MCF 10A (cell line): Measurements from ENCODE around the gene KITLG. TPM values are rescaled to one million over a fixed set of nuclear protein-coding genes. Genes with fewer than 3 reads are reported as not detected.
A peak's percentile ranks its signal among the peaks of the same experiment; 100 is the strongest.
"Not testable (repeated sequence)": the region's sequence is repeated elsewhere in the genome, so short reads cannot be mapped to it uniquely, and the experiment has no call there.

Experiments used
- Bru-seq: library from RNA; stranded (reverse); fragments of 400-500 nt; gene quantifications from one replicate; lab custom pipeline; 2021; lab: Mats Ljungman, UMichigan
- BruChase-seq, 2 experiments: library from RNA; stranded (reverse); fragments of 400-500 nt; gene quantifications; one replicate each; lab custom pipeline; 2021; lab: Mats Ljungman, UMichigan
- BruUV-seq: library from RNA; stranded (reverse); fragments of 400-500 nt; replicated peaks from 2 replicates; lab custom pipeline; 2021; lab: Mats Ljungman, UMichigan
- CTCF ChIA-PET: fragments of 300-600 bp; sonication (Branson Sonifier 250); formaldehyde crosslinking; extraction: SDS; loops from one replicate; lab custom pipeline; 2021; ENCODE audit warnings: antibody characterized with exemption, inconsistent platforms; lab: Yijun Ruan, JAX
- POLR2A ChIA-PET: fragments of 300-600, 350-650 bp; sonication (Branson Sonifier 250); formaldehyde crosslinking; extraction: SDS; loops from one replicate; lab custom pipeline; 2020; ENCODE audit warnings: antibody characterized with exemption, inconsistent platforms; lab: Yijun Ruan, JAX
- DNase-seq: peaks from one replicate; pipeline ENCODE4 v3.0.0-alpha.2; 2018; ENCODE audit not compliant: unreplicated experiment
- H3K27ac Mint-ChIP-seq: one replicate; pipeline ENCODE4 v1.8.0; 2022; ENCODE audit warnings: mild to moderate bottlenecking, low read depth, mixed read lengths; ENCODE audit not compliant: unreplicated experiment
- H3K27me3 Mint-ChIP-seq: one replicate; pipeline ENCODE4 v1.8.0; 2022; ENCODE audit warnings: mixed read lengths; ENCODE audit not compliant: insufficient read depth, unreplicated experiment
- H3K36me3 Mint-ChIP-seq: one replicate; pipeline ENCODE4 v1.8.0; 2022; ENCODE audit warnings: mild to moderate bottlenecking, moderate library complexity, mixed read lengths; ENCODE audit not compliant: insufficient read depth, unreplicated experiment
- H3K4me1 Mint-ChIP-seq: one replicate; pipeline ENCODE4 v1.8.0; 2022; ENCODE audit warnings: mixed read lengths; ENCODE audit not compliant: insufficient read depth, unreplicated experiment
- H3K4me3 Mint-ChIP-seq: one replicate; pipeline ENCODE4 v1.8.0; 2022; ENCODE audit warnings: mild to moderate bottlenecking, moderate library complexity, mixed read lengths; ENCODE audit not compliant: unreplicated experiment
- H3K9me3 Mint-ChIP-seq: one replicate; pipeline ENCODE4 v1.8.0; 2022; ENCODE audit warnings: mixed read lengths; ENCODE audit not compliant: unreplicated experiment
- intact Hi-C: fragments of 100-400 bp; cut with micrococcal nuclease; formaldehyde crosslinking; loops from 2 replicates; pipeline ENCODE4 v1.14.1; 2022
- long read RNA-seq: library from polyadenylated mRNA; stranded (forward); transcript quantifications from one replicate; pipeline ENCODE4 v2.0.0, GENCODE V29; 2022
- total RNA-seq: library from RNA; stranded (reverse); gene quantifications from 2 replicates; pipeline ENCODE4 v1.2.3, GENCODE V29; 2022
- TF ChIP-seq, protein P1 (sequence below): fragments of 200-600 bp; IDR thresholded peaks from one replicate; pipeline ENCODE4 v1.8.0; 2022; ENCODE audit warnings: antibody characterized with exemption, mild to moderate bottlenecking; ENCODE audit not compliant: unreplicated experiment

KITLG gene
- 3.9 and 4.8 TPM in 2 replicates for total RNA-seq
- Bru-seq, nascent RNA = percentile 51 among the genes with signal in this experiment
- BruChase-seq, experiment 1, labeled RNA remaining after a 6-hour chase = percentile 51 among the genes with signal in this experiment
- percentile 47 among the genes with signal in this experiment for BruChase-seq, experiment 2, labeled RNA remaining after a 2-hour chase
- long read RNA-seq, full-length matches to known transcripts = 4 of 8 reads
- long read RNA-seq, partial matches to known transcripts = 0 of 8 reads
- long read RNA-seq, other reads (novel, unspliced or antisense) = 4 of 8 reads

DNA sequence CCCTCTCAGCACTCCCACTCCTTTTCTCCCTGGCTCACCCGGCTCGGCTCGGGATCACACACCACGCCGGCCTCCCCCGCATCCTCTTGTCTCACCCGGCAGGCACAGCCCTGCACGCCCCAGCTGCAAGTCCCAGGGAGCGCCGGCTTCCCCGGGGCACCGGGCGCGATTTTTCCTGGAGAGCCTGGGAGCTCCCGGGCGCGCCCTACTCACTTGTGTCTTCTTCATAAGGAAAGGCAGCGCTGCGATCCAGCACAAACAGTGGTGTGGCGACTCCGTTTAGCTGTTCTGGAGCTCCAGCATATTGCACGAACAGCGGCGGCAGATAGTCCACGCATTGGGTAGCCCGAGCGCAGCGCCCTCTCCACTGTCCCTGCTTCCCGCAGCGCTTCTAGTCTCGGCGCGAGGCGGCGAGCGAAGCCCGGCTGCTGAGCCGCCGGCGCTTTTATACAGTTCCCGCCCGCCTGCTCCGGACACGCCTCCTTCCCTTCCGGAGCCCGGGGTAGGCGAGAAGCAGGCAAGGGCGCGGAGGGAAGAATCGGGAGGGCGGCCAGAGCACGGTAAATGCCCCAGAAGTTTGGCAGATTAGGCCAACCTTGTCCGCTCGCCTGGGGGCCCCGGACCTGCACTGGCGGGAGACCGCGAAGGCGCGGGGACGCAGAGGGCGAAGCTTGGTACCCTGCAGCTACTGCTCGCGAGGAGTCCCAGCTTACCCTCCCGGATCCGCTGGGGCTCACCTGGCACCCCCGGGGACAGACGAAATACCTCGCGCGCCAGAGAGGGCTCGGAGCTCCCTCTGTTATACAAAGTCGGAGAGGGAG lies at the start of gene KITLG:
KITLG (minus strand) TSS at position 421 of the 821 bp plus-strand sequence; CDS start at position 228, 193 bp downstream.
- Mint-ChIP-seq H3K4me3 (peak within 1 kb of the TSS; percentile 90), H3K9me3 (no peaks in the 10 kb centered on the region), H3K36me3 (peaks cover 6% of the 10 kb centered on the region), H3K4me1 (peaks cover 12% of the 10 kb centered on the region), H3K27ac (peak within 1 kb of the TSS; percentile 76), H3K27me3 (no peaks in the 10 kb centered on the region)
- TF ChIP-seq, protein P1, sequence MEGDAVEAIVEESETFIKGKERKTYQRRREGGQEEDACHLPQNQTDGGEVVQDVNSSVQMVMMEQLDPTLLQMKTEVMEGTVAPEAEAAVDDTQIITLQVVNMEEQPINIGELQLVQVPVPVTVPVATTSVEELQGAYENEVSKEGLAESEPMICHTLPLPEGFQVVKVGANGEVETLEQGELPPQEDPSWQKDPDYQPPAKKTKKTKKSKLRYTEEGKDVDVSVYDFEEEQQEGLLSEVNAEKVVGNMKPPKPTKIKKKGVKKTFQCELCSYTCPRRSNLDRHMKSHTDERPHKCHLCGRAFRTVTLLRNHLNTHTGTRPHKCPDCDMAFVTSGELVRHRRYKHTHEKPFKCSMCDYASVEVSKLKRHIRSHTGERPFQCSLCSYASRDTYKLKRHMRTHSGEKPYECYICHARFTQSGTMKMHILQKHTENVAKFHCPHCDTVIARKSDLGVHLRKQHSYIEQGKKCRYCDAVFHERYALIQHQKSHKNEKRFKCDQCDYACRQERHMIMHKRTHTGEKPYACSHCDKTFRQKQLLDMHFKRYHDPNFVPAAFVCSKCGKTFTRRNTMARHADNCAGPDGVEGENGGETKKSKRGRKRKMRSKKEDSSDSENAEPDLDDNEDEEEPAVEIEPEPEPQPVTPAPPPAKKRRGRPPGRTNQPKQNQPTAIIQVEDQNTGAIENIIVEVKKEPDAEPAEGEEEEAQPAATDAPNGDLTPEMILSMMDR = no peak
- no TSS peak for BruUV-seq
- ChIA-PET CTCF (interaction anchor here (0.6 to 6.1 kb wide), 49 partner anchors 8 to 874 kb away, joined by 3 to 56 read pairs (median 4); no protein-coding TSS in a partner anchor), POLR2A (interaction anchor here (0.6 to 2.8 kb wide), 22 partner anchors 8 to 946 kb away, joined by 3 to 16 read pairs (median 5); partner anchors contain the start of genes CEP290 and TMTC3)
- intact Hi-C loops = loop anchor here (1.0 to 5.0 kb wide), 2 partner anchors 253 to 413 kb away; no protein-coding TSS in a partner anchor
- DNase-seq = peak; percentile 78

DNA sequence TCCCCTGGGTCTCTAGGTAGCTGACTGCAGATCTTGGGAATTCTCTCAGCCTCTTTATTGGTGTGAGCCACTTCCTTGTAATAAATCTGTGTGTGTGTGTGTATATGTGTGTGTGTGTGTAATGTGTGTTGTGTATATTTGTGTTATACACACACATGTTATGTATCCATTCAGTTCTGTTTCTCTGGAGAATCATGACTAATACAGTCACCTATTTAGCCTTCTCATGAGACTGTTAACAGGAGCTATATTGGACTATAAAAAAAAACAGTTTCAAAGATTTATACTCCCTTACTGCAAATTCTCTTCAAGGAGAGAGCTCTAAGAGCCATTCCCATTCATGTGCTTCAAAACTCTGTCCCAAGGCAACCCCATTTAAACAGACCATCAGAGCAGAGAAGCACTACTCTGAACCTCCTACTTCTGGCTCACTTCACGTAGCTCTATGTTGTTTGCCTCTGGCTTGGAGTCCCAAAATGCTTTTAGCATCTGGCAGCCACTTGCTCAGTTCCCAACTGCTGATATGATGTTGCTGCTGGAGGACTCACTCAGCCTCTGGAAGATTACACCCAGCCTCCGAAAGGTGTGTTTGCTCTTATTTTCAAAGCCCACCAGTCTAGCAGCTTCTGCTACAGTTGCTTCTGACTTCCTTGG lies 48.7 kb upstream of the KITLG start:
- Mint-ChIP-seq H3K27ac (no peak overlapping the region), H3K9me3 (no peaks in the 10 kb centered on the region), H3K4me1 (peaks cover 32% of the 10 kb centered on the region), H3K36me3 (no peaks in the 10 kb centered on the region), H3K27me3 (no peaks in the 10 kb centered on the region), H3K4me3 (no peak overlapping the region)
- POLR2A ChIA-PET = interaction anchor here (1.4 kb wide), 1 partner anchor 48 kb away, joined by 5 read pairs; no protein-coding TSS in a partner anchor
- intact Hi-C loops = no loop called here
- TF ChIP-seq, protein P1 = no peak
- CTCF ChIA-PET = interaction anchor here (0.5 to 0.8 kb wide), 6 partner anchors 20 to 1761 kb away, joined by 3 to 5 read pairs (median 3); partner anchors contain the start of gene KITLG
- no TSS peak for BruUV-seq
- no peak for DNase-seq

- H3K36me3 Mint-ChIP-seq, DNase-seq, H3K4me3 Mint-ChIP-seq, H3K27ac Mint-ChIP-seq, H3K9me3 Mint-ChIP-seq, BruUV-seq, intact Hi-C loops, H3K27me3 Mint-ChIP-seq: not testable (repeated sequence)
- peaks cover 29% of the 10 kb centered on the region for H3K4me1 Mint-ChIP-seq
- ChIA-PET CTCF (interaction anchor here (0.6 to 1.0 kb wide), 4 partner anchors 20 to 490 kb away, joined by 3 to 4 read pairs (median 3); partner anchors contain the start of gene KITLG), POLR2A (interaction anchor here (1.4 kb wide), 1 partner anchor 47 kb away, joined by 5 read pairs; no protein-coding TSS in a partner anchor)
These were observed 47.8 kb upstream of the KITLG start for GRCh38 chr12:88628035-88628434.

- TF ChIP-seq, protein P1 = no peak
- CTCF ChIA-PET = interaction anchor here (0.7 to 1.0 kb wide), 2 partner anchors 48 to 326 kb away, joined by 3 to 4 read pairs; partner anchors contain the start of gene KITLG
- DNase-seq = no peak
- Mint-ChIP-seq H3K27me3 (no peaks in the 10 kb centered on the region), H3K4me1 (peaks cover 26% of the 10 kb centered on the region), H3K4me3 (no peak overlapping the region), H3K9me3 (no peaks in the 10 kb centered on the region), H3K36me3 (no peaks in the 10 kb centered on the region), H3K27ac (no peak overlapping the region)
- BruUV-seq = no TSS peak
- intact Hi-C loops = no loop called here
- POLR2A ChIA-PET = interaction anchor here (1.4 kb wide), 1 partner anchor 47 kb away, joined by 5 read pairs; no protein-coding TSS in a partner anchor
These were observed 47.2 kb upstream of the KITLG start for GRCh38 chr12:88627501-88627900.
